ENCODE measurements around the gene BRWD1.

The BRWD1 gene

DNA sequence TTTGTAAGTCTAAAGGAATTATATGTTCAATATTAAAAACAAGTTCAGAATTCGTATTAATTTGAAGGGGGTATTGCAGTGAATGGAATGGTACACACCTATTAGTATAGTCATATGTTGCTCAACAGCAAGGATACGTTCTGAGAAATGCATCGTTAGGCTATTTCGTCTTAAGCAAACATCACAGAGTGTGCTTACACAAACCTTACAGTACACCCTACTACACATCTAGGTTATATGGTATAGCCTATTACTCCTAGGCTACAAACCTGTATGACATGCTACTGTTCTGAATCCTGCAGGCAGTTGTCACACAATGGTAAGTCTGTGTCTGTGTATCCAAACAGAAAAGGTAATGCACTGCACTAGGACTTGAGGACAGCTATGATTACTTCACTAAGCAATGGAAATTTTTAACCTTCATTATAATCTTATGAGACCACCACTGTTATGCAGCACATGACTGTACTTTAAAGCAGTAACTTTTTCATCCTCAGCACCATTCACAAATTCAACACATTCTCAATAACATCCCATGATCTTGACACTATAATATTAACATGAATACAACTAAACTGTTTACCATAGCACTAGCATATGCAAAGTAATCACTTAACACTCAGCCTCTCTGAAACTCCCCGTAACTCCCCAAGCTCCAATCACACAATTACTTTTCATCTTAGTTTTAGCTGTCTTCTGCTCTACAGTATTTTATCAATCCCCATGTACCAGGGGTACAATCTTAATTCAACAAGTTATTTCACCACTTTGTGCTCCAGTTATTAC is 115.8 kb downstream of the BRWD1 start:
- DNase-seq (ENCODE audit: low spot score): no peak

DNA sequence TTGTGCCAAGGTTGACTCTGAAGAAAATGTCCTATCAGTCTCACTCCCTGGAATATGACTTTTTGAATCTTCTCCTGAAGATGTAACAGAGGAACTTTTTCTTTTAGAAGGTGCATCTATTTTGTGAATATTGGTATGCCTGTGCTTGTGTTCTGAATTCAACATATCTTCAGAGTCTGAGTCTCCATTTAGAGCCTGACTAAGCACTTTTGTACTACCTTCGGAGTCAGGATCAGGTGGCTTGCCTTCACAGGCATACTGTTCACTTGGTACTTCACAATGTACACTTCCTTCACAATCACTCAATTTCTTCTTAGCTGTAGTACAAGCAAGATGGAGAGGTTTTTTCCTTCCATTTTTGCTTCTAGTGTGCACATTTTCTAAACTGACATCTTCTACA is 116.6 kb downstream of the BRWD1 start:
- DNase-seq (ENCODE audit: low spot score): no peak

DNA sequence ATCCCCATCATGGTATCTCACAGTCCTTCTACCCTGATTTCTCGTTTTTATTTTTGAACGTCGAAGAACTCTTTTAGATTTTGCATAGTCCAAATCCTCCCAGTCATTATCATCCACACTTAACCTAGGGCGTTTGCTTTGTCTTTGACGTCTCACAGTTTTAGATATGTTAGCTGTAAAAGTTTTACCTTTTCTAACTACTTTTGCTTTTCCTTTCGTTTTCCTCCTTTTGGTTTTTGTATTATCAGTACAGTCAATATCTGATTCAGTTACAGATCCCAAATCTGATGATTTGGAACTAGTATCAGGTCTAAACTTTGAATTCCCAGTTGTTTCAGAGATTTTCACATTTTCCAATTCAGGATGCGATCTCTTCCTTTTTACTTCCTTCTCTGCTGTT is 117.1 kb downstream of the BRWD1 start:
- DNase-seq (ENCODE audit: low spot score): no peak

DNA sequence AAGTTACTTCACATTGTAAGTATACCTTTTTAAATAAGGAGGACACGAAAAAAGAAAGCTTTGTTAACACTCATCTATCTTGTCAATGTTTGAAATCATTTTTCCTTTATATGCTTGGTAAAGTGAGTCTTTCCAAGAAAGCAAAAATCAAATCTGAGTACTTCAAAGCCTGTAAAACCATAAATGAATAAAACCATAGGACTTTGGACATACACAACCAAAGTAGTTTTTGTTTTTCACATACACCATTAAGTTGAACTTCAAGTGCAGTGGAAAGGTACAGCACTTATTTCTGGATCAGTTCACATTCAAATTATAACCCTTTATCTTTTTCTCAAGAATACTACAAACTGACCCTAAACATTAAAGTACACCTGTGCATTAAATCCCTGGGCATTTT is 120.1 kb downstream of the BRWD1 start:
- DNase-seq (ENCODE audit: low spot score): no peak

DNA sequence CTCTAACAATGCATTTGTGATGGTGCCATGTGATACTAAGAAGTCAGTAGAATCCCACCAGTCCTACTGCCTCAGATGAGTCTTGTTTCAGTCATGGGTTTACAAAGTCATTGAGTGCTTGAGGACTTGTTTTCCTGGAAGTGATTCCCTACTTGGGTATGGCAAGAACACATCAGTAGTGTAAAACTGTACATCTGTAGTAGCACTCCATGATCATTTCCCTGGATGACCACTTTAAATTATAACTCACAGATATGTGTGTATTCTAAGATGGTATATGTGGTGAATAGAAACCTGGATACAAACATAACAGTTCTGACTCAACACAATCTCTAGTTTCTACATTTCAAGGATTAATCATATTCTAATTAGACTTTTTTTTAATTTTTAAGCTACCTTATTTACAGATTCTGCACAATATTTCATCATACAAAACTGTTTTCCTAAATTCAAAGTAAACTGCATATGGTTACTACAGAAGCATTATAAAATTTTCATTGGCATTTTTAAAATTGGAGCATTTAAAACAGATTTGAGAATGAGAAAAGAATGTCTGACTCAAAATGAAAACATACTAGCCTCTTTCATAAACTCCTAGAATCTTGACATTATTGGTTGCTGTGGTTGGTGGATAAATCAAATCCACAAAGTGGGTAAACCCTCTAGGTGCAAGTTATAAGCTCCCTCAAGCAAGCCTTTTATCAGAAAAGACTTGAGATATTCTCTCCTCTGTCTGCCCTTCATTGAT is 123.4 kb downstream of the BRWD1 start:
- DNase-seq (ENCODE audit: low spot score): no peak

DNA sequence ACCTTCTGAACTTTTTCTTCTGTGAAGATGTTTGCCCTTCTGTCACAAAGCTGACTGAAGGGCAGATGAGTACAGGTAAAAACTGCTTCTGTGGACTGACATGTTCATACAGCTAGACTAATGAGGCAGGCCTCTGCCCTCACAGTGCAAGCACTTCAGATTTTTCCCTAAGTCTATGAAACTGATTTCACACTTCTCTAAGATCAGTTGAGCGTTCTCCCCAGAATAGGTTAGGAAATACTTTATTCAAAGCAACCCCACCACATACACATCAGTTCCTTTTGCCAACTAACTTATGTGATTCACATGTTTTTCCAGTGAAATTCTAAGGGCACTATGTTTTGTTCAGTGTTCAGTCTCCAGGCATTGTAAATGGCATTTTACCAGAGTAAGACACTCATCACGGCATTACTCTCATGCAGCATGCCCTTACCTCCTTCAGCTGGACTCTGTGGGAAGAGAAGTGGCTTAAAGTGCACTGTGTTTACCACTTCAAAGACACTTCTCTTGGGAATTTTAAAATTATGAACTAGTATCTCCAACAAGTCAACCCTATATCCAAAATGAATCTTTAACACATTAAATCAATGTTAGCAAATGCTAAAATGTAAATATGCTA is 124.8 kb downstream of the BRWD1 start:
- DNase-seq (ENCODE audit: low spot score): no peak

DNA sequence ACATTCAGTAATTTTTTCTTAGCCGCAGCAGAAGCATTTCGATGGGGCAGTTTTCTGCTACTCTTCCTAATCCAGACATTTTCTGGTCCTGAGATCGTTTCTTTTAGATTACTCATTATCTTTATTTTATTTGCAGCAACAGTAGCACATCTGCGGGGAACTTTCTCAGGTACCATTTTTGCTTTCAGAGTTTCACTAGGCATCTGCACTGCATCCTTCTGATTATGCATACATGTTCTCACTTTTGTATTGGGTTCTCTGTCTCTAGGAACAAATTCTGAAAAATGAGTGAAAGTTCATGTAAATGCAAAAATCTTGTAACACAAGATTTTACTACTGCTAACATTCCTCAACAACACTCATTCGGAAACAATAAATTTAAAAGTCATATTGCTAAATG is 126.3 kb downstream of the BRWD1 start:
- no peak for DNase-seq (ENCODE audit: low spot score)

DNA sequence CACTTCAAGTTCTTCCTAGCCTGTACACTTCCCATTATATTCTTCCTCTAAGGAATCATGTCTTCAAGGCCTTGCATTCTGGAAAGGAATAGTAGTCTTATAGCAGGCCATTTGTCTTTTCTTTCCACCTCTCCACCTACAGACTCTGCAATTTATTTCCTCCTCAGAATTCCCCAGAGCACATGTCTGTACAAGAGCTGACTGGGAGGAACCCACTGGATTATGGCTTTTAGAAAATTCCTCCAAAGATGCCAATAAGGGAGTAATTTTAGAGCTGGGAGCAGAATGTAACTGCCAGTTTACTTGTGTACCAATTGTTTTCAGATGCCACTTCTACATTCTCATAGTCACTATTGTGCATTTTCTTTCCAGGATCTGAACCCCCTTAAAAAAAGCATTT is 126.8 kb downstream of the BRWD1 start:
- DNase-seq (ENCODE audit: low spot score): no peak

GRCh38 chr21:39185157-39185556 is 128.3 kb downstream of the BRWD1 start:
- DNase-seq (ENCODE audit: low spot score): no peak

GRCh38 chr21:39184050-39184980 is 129.1 kb downstream of the BRWD1 start:
- DNase-seq (ENCODE audit: low spot score): no peak

DNA sequence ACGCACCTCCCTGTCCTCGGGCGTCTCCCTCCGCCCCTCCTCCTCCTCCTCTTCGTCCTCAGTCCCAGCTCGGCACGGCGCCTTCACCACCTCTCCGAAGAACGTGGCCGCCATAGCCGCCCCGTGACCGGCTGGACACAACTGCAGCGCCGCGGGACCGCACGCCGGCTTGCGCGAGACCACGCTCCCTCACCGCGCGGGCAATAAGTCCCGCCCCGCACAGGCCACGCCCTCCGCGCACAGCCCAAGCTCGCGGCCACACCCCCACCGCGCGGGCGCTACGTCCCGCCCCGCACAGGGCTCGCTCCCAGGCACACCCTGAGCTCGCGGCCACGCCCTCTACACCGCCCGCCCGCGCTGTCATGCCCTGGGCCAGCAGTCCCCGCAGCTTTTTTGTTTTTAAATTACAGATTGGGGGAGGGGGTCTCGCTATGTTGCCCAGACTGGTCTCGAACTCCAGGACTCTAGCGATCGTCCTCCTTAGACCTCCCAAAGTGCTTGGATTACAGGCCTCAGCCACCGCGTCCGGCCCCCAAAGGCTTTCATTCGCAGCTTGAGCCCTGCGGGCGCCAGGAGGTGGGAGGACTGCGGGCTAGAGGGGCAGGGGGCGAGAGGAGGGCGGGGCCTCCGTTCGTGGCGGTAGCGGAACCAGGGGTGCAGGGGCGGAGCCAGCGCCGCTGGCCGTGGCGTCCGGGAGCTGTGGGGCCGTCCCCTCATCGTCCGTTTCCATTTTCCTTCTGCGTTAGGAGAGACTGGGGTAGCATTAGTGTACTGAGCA is 130.0 kb downstream of the BRWD1 start, which contains the start of gene PSMG1:
PSMG1 (minus strand) TSS at position 180 of the 778 bp plus-strand sequence; CDS start at position 114, 66 bp downstream.
- DNase-seq (ENCODE audit: low spot score): peak; percentile 48

GRCh38 chr21:39182484-39183271 is 130.8 kb downstream of the BRWD1 start:
- DNase-seq (ENCODE audit: low spot score): no peak

DNA sequence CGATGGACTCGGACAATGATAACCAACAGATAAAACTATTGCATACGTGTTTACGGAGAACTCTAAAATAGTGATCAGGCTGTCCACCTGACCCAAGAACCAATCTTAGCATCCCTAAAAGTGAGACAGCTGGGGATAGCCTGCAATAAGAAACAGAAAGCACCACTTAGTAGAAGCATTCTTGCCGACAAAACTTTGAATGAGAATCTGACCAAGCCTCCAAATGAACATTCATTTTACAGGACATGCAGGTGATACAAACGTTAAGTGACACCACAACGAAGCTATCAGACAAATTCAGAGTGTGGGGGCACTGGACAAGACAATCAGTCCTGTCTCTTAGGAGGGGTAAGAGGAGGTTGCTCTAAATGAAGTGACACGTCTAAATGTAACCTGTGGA is 131.4 kb downstream of the BRWD1 start:
- no peak for DNase-seq (ENCODE audit: low spot score)

GRCh38 chr21:39181205-39181818 is 132.1 kb downstream of the BRWD1 start:
- DNase-seq (ENCODE audit: low spot score): no peak

DNA sequence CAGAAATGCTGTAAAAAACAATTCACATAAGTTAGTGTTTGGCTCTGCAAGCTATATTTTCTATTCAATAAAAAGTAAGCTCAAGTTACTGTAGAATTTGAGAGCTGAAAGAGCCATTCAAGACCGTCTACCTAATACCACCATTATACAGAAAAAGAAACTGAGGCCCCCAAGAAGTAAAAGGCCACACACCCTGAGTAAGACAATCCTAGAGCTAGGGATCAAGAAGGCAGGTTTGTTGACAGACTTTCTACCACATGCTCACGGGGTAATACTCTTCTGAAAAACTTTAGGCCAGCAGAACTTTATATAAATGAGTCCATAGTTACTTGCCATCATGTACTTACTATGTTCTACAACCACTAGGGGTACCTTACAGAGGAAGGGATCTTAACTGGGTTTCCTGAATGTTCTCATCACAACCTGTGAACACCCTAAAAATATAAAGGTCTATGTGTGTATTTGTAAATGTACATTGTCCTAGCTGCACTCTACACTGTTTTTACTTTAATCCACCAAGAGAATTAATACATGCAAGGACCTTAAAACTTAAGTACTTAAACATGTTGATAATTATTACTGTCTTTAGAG is 132.9 kb downstream of the BRWD1 start:
- DNase-seq (ENCODE audit: low spot score): no peak

- DNase-seq (ENCODE audit: low spot score): no peak
Observed at GRCh38 chr21:39178421-39178820, 135.0 kb downstream of the BRWD1 start.

DNA sequence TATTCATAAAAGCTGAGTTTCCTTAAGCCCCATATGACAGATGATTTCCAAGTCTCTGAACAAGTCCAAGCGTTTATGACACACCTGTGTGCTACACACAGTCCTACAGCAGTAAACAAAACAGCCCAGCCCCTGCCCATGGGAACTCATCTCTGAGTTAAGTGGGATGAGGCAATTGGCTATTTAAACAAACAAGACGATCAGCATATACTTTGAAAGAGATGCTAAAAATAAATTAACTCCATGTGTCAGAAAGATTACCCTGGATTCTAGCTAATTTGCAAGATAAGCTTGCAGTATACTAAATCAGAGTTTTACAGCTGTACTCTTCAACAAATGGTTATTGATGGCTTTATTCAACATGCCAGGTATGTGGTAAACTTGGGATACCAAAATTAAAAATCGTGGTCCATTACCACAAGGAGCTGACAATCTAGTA is 137.1 kb downstream of the BRWD1 start:
- DNase-seq (ENCODE audit: low spot score): no peak

- DNase-seq (ENCODE audit: low spot score): no peak
Observed at GRCh38 chr21:39175665-39176064, 137.8 kb downstream of the BRWD1 start.

DNA sequence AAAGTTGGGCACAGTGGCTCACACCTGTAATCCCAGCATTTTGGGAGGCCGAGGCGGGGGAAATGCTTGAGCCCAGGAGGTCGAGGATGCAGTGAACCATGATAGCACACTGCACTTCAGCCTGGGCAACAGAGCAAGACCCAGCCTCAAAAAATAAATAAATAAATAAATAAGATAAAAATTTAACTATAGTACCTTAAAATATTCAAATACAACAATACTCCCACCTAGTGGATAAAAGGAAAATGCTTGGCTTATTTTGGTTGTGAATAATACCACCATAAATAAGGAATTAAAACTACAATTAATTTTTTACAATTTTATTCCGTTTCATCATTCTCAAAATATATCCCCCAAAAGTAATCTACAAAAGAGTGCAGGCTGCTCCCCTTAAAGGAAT is 138.3 kb downstream of the BRWD1 start:
- DNase-seq (ENCODE audit: low spot score): no peak
